Activated CD4-positive, alpha-beta T cell treated with anti-CD3 and anti-CD28 coated beads, Interleukin-2, amount 50 U/mL, for 16 hours (primary cell): ENCODE results near the gene GPR137B.
"Not testable (repeated sequence)": the region's sequence is repeated elsewhere in the genome, so short reads cannot be mapped to it uniquely, and the experiment has no call there.

Experiments
- DNase-seq: peaks from one replicate; pipeline ENCODE4 v3.0.0-alpha.2; 2020

GPR137B gene

GRCh38 chr1:236163463-236164153 lies 21.3 kb downstream of the GPR137B start:
- DNase-seq, result no peak

GRCh38 chr1:236164273-236164672 lies 21.9 kb downstream of the GPR137B start:
- no peak for DNase-seq

- DNase-seq, result no peak
Observed at GRCh38 chr1:236165238-236165981, 23.1 kb downstream of the GPR137B start.

GRCh38 chr1:236166041-236166440 lies 23.7 kb downstream of the GPR137B start:
- no peak for DNase-seq

GRCh38 chr1:236167154-236167553 lies 24.8 kb downstream of the GPR137B start:
- DNase-seq, result no peak

GRCh38 chr1:236167578-236167977 lies 25.2 kb downstream of the GPR137B start:
- no peak for DNase-seq

- peak; percentile 29 for DNase-seq
Observed at GRCh38 chr1:236168716-236169429, 26.5 kb downstream of the GPR137B start.

- DNase-seq, result no peak
Observed at GRCh38 chr1:236172041-236172579, 29.8 kb downstream of the GPR137B start.

GRCh38 chr1:236173174-236173767 lies 30.9 kb downstream of the GPR137B start:
- DNase-seq, result no peak

- no peak for DNase-seq
Observed at GRCh38 chr1:236175642-236176336, 33.5 kb downstream of the GPR137B start.

GRCh38 chr1:236176337-236177336 lies 34.3 kb downstream of the GPR137B start:
- DNase-seq, result no peak

- DNase-seq, result no peak
Observed at GRCh38 chr1:236179634-236180033, 37.3 kb downstream of the GPR137B start.

GRCh38 chr1:236181059-236181458 lies 38.7 kb downstream of the GPR137B start:
- DNase-seq, result no peak

- DNase-seq, result peak; percentile 3
Observed at GRCh38 chr1:236185687-236186086, 43.3 kb downstream of the GPR137B start.

- DNase-seq, result not testable (repeated sequence)
Observed at GRCh38 chr1:236186471-236186870, 44.1 kb downstream of the GPR137B start.

- DNase-seq, result not testable (repeated sequence)
Observed at GRCh38 chr1:236188084-236188483, 45.7 kb downstream of the GPR137B start.

- DNase-seq, result no peak
Observed at GRCh38 chr1:236193184-236193583, 50.8 kb downstream of the GPR137B start.

GRCh38 chr1:236200925-236201324 lies 58.6 kb downstream of the GPR137B start:
- DNase-seq, result no peak

GRCh38 chr1:236201786-236202185 lies 59.4 kb downstream of the GPR137B start:
- no peak for DNase-seq

GRCh38 chr1:236204039-236204438 lies 61.7 kb downstream of the GPR137B start:
- no peak for DNase-seq

GRCh38 chr1:236204656-236205055 lies 62.3 kb downstream of the GPR137B start:
- no peak for DNase-seq
